GM21360 (cell line): ENCODE data around the gene FRAS1.
"Not testable (repeated sequence)": the region's sequence is repeated elsewhere in the genome, so short reads cannot be mapped to it uniquely, and the experiment has no call there.

ENCODE experiments used
- ATAC-seq: cut with Tn5 transposase; IDR thresholded peaks from one replicate; pipeline ENCODE4 v1.9.1; 2021; ENCODE audit warnings: mild to moderate bottlenecking, moderate library complexity; ENCODE audit not compliant: unreplicated experiment

FRAS1 gene

DNA sequence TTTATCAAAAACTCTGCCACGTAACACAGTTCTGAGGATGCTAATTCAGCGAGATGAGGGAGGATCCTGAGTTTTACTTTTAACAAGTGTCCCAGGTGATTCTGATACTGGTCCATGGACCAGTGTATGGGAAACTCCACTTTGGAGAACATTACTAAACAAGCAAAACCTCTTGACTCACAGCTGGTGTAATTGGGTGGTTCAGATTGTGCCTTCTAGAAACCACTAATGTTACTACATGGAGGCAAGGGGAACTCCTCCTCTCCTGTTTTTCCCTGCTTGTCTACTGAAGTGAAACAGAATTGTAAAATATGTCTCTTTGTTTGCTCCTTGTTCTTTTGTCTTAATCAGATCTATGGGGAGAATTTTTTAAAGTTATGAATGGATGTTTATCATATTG lies 62.6 kb downstream of the FRAS1 start:
- no peak for ATAC-seq

DNA sequence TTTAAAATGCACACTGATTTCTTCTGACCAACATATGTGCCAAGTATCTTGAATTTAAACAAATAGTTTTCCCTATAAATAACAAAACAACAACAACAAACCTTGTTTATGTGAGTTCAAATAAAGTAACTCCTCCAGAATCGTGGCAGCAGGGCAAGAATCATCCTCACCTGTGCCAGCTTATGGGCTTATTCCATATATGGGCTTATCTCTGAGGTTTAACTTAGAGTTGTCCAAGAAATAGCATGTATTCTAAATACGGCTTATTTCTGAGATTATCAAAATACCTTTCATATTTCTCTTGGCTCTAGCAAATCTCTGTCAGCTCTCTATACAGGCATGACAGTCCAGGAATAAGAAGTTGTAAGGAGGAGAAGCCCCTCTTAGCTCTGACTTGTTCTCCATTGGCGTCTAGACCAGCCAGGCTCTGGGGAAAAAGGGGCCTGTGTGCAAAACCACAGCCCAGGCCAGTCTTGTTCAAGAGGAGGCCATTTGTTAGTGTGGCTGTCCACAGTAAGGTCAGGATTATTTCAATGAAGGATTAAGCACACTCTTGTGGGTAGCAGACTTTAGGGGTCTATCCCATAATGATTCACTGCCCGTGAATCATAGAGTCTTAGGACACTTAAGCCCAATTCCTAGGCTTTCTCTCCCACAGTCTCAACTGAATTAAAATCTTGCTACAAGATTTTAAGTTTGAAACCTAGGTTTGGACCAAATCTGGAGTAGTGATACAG lies 63.2 kb downstream of the FRAS1 start:
- no peak for ATAC-seq

DNA sequence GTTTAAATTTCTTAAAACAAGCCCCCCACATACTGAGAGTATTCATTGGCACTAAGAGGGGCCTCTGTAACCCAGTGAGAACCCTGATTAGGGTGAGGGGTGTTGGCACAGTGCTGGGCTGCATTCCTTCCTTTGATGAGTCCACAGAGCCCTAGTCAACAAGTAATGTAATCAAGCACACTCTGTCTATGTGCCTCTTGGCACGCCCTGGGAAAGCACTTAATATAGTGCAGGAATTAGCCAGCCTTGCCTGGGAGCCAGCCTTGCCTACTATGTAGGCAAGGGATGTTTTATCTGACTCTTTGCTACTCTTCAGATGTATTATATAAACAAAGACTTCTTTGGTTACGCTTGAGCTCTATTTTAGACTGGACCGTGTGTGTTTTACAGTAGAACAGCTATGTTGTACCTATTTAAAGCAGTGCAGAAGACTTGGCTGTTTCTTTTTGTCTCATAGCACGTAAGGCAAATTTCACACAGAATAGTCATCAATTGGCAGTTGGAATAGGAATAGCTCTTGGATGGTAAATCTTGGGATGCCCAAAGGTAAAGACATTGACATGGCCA lies 64.3 kb downstream of the FRAS1 start:
- no peak for ATAC-seq

DNA sequence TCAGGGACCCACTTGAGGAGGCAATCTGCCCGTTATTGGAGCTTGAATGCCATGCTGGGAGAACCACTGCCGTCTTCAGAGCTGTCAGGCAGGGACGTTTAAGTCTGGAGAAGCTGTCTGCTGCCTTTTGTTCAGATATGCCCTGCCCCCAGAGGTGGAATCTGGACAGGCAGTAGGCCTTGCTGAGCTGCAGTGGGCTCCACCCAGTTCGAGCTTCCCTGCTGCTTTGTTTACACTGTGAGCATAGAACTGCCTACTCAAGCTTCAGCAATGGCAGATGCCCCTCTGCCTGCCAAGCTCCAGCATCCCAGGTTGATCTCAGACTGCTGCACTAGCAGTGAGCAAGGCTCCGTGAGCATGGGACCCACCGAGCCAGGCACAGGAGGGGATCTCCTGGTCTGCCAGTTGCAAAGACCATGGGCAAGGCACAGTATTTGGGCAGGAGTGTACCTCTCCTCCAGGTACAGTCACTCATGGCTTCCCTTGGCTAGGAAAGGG lies 68.8 kb downstream of the FRAS1 start:
- ATAC-seq: not testable (repeated sequence)

GRCh38 chr4:78129383-78130108 lies 72.4 kb downstream of the FRAS1 start:
- ATAC-seq: no peak

- no peak for ATAC-seq
These were observed 74.3 kb downstream of the FRAS1 start for GRCh38 chr4:78131403-78131802.

DNA sequence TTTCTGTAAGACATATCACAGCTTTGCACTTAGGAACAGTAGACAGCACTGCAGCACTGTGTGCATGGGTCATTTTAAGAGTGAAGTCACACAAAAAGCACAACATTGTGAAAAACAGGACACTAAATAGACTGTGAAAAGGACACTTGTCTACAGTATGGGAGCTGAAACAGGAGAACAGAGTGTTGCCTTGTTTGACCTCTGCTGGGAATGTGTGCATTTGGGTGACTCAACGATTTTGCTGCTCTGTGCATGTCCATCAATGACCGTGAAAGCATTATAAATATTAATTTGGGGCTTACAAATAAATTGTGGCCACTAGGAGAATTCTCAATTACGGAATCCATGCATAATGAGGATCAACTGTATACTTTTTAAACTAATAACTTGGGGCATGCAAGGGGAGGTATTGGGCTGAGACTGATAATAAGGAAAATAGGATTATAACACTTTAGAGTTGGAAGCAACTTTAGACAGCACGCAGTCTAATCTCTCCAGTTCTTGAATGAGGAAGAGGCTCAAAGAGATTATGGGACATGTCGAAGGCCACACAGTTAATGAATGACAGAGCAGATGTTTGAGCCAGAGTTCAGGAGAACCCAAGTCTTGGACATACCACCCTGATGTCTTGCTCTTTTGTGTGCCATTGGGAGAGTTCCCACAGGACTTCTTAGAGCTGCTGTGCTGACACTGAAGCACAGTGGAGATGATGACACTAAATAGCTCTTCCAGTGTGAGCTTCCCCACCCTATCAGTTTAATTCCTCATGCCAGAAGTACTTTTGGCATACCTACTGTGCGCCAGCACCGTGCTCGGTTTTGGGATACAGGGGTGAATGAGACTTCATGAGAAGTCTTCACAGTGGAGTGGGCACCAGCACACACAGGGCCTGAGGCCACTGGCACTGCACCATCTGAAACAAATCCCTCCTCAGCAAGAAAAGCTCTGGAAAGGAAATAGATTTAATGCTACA lies 79.3 kb downstream of the FRAS1 start:
- ATAC-seq: no peak

DNA sequence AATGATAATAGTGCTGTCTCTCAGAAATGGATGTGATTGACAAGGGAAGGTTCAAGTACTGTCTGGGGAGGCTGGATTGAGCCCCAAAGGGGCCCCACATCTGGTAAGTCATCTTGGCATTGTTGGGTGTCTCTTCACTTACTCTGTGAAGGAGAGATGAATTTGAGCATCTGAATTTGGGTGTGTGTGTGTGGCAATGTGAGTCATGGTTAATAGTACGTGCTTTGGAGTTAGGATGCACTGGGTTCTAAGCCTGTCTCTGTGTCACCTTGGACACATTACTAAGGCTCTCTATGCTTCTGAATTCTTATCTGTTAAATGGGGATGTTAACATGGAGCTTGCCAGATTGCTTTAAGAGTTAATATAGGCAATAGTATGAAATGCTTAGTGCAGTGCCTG lies 80.4 kb downstream of the FRAS1 start:
- no peak for ATAC-seq

GRCh38 chr4:78138252-78138651 lies 81.1 kb downstream of the FRAS1 start:
- ATAC-seq: no peak

DNA sequence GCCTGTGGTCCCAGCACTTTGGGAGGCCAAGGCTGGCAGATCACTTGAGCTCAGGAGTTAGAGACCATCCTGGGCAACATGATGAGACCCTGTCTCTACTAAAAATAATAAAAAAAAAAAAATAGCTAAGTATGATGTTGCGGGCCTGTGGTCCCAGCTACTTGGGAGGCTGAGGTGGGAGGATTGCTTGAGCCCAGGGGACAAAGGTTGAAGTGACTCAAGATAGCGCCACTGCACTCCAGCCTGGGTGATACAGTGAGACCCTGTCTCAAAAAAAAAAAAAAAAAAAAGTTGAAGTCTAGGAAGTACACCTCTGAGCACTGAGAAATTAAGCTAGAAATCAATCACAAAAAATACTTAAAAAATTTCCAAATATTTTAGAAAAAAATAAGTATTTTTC lies 86.5 kb downstream of the FRAS1 start:
- no peak for ATAC-seq

DNA sequence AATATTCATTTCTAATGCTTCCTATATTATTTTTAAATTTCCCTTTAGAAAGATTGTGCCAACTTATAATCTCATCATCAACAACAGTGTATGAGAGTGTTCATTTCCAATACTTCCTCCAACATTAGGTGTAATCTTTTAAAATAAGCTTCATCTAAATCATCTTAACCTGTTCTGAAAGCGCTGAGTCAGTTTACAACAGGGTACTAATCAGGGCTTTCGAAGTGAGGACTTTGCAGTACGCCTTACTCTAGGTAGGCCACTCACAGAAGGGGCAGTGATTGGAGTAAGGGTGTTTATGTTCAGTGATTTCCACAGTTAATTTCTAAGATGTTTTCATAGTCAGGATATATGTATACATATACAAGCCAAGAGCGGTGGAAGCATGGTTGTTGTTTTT lies 87.9 kb downstream of the FRAS1 start:
- ATAC-seq: no peak

- no peak for ATAC-seq
These were observed 88.5 kb downstream of the FRAS1 start for GRCh38 chr4:78145622-78146021.

- ATAC-seq: no peak
These were observed 92.8 kb downstream of the FRAS1 start for GRCh38 chr4:78149751-78150542.

GRCh38 chr4:78150543-78150864 lies 93.4 kb downstream of the FRAS1 start:
- ATAC-seq: no peak

- ATAC-seq: no peak
These were observed 95.7 kb downstream of the FRAS1 start for GRCh38 chr4:78152795-78153194.

- no peak for ATAC-seq
These were observed 98.0 kb downstream of the FRAS1 start for GRCh38 chr4:78154972-78155590.

DNA sequence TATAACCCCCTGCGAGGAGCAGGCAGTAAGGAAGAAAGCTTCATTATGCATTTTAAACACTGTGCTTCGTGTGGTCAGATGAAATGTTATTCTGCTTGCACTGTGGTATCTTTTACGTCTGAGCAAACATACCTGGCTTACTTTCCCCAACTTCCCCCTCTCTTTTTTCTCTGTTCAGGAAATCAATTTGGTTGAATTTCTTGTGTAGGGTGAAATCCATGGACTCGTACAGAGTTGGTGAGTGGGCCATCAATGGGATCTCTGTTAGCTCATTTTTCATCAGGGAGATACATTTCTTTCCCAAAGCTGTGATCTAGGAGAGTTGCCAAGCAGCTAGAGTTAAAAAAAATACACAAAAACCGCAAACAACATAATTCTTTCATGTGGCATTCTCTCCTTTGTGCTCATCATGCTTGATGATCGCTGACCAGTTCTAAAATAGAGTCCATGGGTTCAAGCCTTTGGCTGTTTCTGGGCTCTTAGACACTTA lies 98.5 kb downstream of the FRAS1 start:
- no peak for ATAC-seq

- ATAC-seq: no peak
These were observed 99.4 kb downstream of the FRAS1 start for GRCh38 chr4:78156520-78156919.

GRCh38 chr4:78162342-78162741 lies 105.2 kb downstream of the FRAS1 start:
- ATAC-seq: no peak

DNA sequence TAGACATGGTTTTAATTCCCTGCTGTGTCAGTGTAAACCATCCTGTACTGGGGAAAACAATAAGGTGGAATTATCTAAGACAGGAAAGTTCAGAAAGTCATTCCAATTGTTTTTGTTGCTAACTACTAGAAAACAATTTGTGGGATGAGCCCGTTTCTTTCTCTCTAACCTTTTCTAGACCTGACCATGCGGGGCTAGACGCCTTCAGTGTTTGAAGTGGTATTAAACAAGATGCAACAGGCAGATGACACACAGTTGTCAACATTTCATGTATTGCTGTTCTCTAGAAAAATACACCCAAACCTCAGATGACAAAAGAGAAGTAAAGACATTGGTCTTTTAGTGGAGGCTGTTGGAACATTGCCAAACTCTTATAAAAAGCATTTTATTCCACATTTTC lies 105.7 kb downstream of the FRAS1 start:
- ATAC-seq: no peak
